K562 (cell line): ENCODE data around the gene CDT1. TPM values are rescaled to one million over a fixed set of nuclear protein-coding genes. Genes with fewer than 3 reads are reported as not detected.

Source experiments
- BRF1 ChIP-seq: IDR thresholded peaks from 3 replicates; pipeline ENCODE4 v1.6.1; 2011; ENCODE audit warnings: borderline replicate concordance, mild to moderate bottlenecking; ENCODE audit not compliant: insufficient read length; ENCODE audit errors: extremely low read depth
- CEBPB ChIP-seq: fragments of 450-650 bp; IDR thresholded peaks from 2 replicates; pipeline ENCODE4 v1.6.1; 2016; ENCODE audit warnings: missing genetic modification characterization, missing compliant biosample characterization
- DPF2 ChIP-seq: fragments of 450-650 bp; IDR thresholded peaks from 2 replicates; pipeline ENCODE4 v1.6.1; 2016
- ETV6 ChIP-seq, 3 experiments: fragments of 150-350 bp in 1 of 3; sonication (generic) in 1 of 3; formaldehyde crosslinking in 1 of 3; IDR thresholded peaks; 2 replicates each; pipeline versions ENCODE4 v1.6.1 to v1.8.0; 2014 to 2022; ENCODE audit warnings: borderline replicate concordance in 2 of 3, low read depth in 2 of 3, antibody characterized with exemption in 1 of 3, low read length in 1 of 3, mild to moderate bottlenecking in 1 of 3, missing genetic modification reagents in 1 of 3
- HCFC1 ChIP-seq: IDR thresholded peaks from 2 replicates; pipeline ENCODE4 v1.6.1; 2012; ENCODE audit warnings: low read depth, low read length, improper control_type of control experiment
- ILF3 ChIP-seq: fragments of 450-650 bp; IDR thresholded peaks from 2 replicates; pipeline ENCODE4 v1.6.1; 2018; ENCODE audit warnings: antibody characterized with exemption, mild to moderate bottlenecking, moderate library complexity, borderline replicate concordance
- KAT2B ChIP-seq: IDR thresholded peaks from one replicate; pipeline ENCODE4 v1.6.1; 2012; ENCODE audit warnings: low read depth, mild to moderate bottlenecking, control low read depth, inconsistent platforms, low read length, moderate library complexity
- KLF16 ChIP-seq: IDR thresholded peaks from 2 replicates; pipeline ENCODE4 v1.6.1; 2016; ENCODE audit warnings: antibody characterized with exemption
- MAFG ChIP-seq: fragments of 450-650 bp; conservative IDR thresholded peaks from 2 replicates; pipeline ENCODE4 v1.6.1; 2016; ENCODE audit warnings: missing genetic modification characterization, missing compliant biosample characterization
- MXI1 ChIP-seq: IDR thresholded peaks from 2 replicates; pipeline ENCODE4 v1.6.1; 2011; ENCODE audit warnings: low read depth, mild to moderate bottlenecking, improper control_type of control experiment, low read length
- NFXL1 ChIP-seq: fragments of 450-650 bp; formaldehyde crosslinking; IDR thresholded peaks from 2 replicates; pipeline ENCODE4 v1.4.0; 2021; ENCODE audit warnings: mild to moderate bottlenecking
- NFYB ChIP-seq: IDR thresholded peaks from 2 replicates; pipeline ENCODE4 v1.6.1; 2011; ENCODE audit warnings: mild to moderate bottlenecking, moderate library complexity; ENCODE audit not compliant: insufficient read length; ENCODE audit errors: extremely low read depth
- NR2F6 ChIP-seq: fragments of 450-650 bp; formaldehyde crosslinking; IDR thresholded peaks from 2 replicates; pipeline ENCODE4 v1.4.0; 2020; ENCODE audit warnings: mild to moderate bottlenecking
- POLR2AphosphoS2 ChIP-seq: IDR thresholded peaks from 2 replicates; pipeline ENCODE4 v1.6.1; 2012; ENCODE audit warnings: low read length, improper control_type of control experiment
- PRPF4 ChIP-seq: fragments of 200-400 bp; formaldehyde crosslinking; IDR thresholded peaks from one replicate; pipeline ENCODE4 v1.6.1; 2017; ENCODE audit warnings: low read length, low read depth, mild to moderate bottlenecking; ENCODE audit not compliant: insufficient read depth, poor library complexity, severe bottlenecking
- RBFOX2 ChIP-seq: fragments of 200-400 bp; formaldehyde crosslinking; IDR thresholded peaks from 2 replicates; pipeline ENCODE4 v1.6.1; 2017; ENCODE audit warnings: low read depth, mild to moderate bottlenecking, low read length, moderate library complexity
- RHOXF2B ChIP-seq: fragments of 250-450 bp; sonication (Bioruptor Pico); conservative IDR thresholded peaks from 2 replicates; pipeline ENCODE4 v1.5.1; 2021
- SLC30A9 ChIP-seq: fragments of 250-450 bp; sonication (Bioruptor Pico); IDR thresholded peaks from 2 replicates; pipeline ENCODE4 v1.8.0; 2022; ENCODE audit warnings: mild to moderate bottlenecking, moderate library complexity
- SREBF2 ChIP-seq: sonication (generic); formaldehyde crosslinking; IDR thresholded peaks from 2 replicates; pipeline ENCODE4 v1.4.0; 2020; ENCODE audit warnings: mild to moderate bottlenecking, missing genetic modification reagents
- SRSF1 ChIP-seq: fragments of 200-400 bp; formaldehyde crosslinking; IDR thresholded peaks from 2 replicates; pipeline ENCODE4 v1.6.1; 2017; ENCODE audit warnings: mild to moderate bottlenecking, low read depth, low read length, moderate library complexity
- ZNF699 ChIP-seq: fragments of 250-450 bp; sonication (Bioruptor Pico); IDR thresholded peaks from 2 replicates; pipeline ENCODE4 v1.8.0; 2021; ENCODE audit warnings: mild to moderate bottlenecking, moderate library complexity; ENCODE audit not compliant: insufficient replicate concordance
- ZNF717 ChIP-seq: fragments of 250-450 bp; sonication (Bioruptor Pico); IDR thresholded peaks from 2 replicates; pipeline ENCODE4 v1.5.0; 2021
- polyA plus RNA-seq, 8 experiments: library from polyadenylated mRNA; depleted of rRNA in 4 of 8; stranded (reverse) in 5 of 8; unstranded in 3 of 8; fragments of >200 nt; fragmentation: Nextera tagmentation in 2 of 8; fragmentation: Illumina TruSeq in 1 of 8; extraction: Ambion mirVana in 2 of 8; extraction: Trizol in 1 of 8; gene quantifications; 2 replicates each; pipeline versions ENCODE4 v1.2.1 to v1.2.3, GENCODE V29; 2011 to 2014; ENCODE audit warnings: inconsistent platforms in 1 of 8, missing spikeins in 1 of 8
- total RNA-seq, 7 experiments: library from RNA; depleted of rRNA in 6 of 7; stranded (reverse); fragments of >200 nt in 6 of 7; fragmentation: Illumina TruSeq in 2 of 7; extraction: Trizol in 2 of 7; gene quantifications; 2 replicates each; pipeline versions ENCODE4 v1.2.1 to v1.2.3, GENCODE V29; 2011 to 2021; ENCODE audit warnings: low replicate concordance in 1 of 7
- TF ChIP-seq, protein P1 (sequence below): fragments of 250-450 bp; sonication (Bioruptor Pico); IDR thresholded peaks from 2 replicates; pipeline ENCODE4 v1.9.0; 2021; ENCODE audit warnings: mild to moderate bottlenecking
- TF ChIP-seq, protein P2 (sequence below), 2 experiments: fragments of 200-800 bp in 1 of 2; sonication (Bioruptor generic) in 1 of 2; sonication (generic) in 1 of 2; formaldehyde crosslinking in 1 of 2; IDR thresholded peaks in 1 of 2; conservative IDR thresholded peaks in 1 of 2; 2 replicates each; pipeline versions ENCODE4 v1.5.0 to v1.6.1; 2016 to 2020; ENCODE audit warnings: missing compliant biosample characterization in 1 of 2, missing genetic modification characterization in 1 of 2, missing genetic modification reagents in 1 of 2
- TF ChIP-seq, protein P3 (sequence below): sonication (generic); formaldehyde crosslinking; IDR thresholded peaks from 2 replicates; pipeline ENCODE4 v1.8.0; 2022; ENCODE audit warnings: missing genetic modification reagents, mild to moderate bottlenecking, borderline replicate concordance

Gene CDT1
- total and polyA plus RNA-seq, 9 of the 15 experiments (the other 6 are each of a cell fraction or from before 2014, with no cell fraction given) = 0.92 to 178 (median 14.2) TPM

DNA sequence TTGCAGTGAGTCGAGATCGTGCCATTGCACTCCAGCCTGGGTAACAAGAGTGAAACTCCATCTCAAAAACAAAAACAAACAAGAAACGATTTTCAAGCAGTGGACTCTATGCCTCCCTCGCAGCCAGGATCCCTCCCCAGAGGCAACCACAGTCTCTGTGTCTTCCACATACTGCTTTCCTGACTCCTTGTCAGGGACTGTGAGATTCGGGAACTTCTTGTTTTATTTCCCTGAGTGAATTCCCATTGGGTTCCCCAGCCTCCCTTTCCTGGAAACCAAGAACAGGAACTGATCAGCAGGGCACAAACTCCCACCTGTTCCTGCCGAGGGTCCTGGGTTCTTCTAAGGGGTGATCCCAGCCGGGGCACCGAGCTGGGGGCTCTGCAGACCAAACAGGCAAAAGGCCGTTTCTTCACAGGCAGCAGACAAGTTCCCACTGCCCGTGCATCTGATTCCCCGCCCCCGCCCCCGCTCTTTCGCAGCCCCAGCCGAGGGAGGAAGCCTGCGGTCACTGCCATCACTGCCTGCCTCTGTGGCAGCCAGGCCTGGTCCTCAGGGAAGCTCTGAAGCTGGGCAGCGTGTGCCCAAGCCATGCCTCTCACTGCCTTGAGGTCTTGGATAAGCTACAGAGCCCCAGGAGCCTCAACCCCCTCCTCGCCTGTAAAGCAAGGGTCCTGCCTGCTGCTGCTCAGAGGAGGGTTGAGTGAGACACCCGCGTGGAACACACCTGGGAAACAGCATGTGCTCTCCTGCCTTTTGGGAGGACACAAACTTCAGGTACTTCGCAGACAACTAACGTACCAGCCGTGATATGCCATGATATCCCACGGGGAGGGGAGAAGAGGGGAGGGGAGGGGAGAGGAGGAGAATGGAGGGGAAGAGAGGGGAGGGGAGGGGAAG, 13.0 kb upstream of the CDT1 start (continued):
- TF ChIP-seq, protein P1, sequence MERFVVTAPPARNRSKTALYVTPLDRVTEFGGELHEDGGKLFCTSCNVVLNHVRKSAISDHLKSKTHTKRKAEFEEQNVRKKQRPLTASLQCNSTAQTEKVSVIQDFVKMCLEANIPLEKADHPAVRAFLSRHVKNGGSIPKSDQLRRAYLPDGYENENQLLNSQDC (CRISPR knock-in tag) = no peak
- TF ChIP-seq SREBF2 (CRISPR knock-in tag) = no peak
- TF ChIP-seq ETV6 (IDR thresholded peaks at IDR 0.05; ENCODE audit: borderline replicate concordance in 1 of 2, low read depth in 2 of 2, low read length in 1 of 2) = no peak
- TF ChIP-seq ETV6 (CRISPR knock-in tag; IDR thresholded peaks at IDR 0.05; ENCODE audit: borderline replicate concordance) = no peak
- TF ChIP-seq, protein P2, sequence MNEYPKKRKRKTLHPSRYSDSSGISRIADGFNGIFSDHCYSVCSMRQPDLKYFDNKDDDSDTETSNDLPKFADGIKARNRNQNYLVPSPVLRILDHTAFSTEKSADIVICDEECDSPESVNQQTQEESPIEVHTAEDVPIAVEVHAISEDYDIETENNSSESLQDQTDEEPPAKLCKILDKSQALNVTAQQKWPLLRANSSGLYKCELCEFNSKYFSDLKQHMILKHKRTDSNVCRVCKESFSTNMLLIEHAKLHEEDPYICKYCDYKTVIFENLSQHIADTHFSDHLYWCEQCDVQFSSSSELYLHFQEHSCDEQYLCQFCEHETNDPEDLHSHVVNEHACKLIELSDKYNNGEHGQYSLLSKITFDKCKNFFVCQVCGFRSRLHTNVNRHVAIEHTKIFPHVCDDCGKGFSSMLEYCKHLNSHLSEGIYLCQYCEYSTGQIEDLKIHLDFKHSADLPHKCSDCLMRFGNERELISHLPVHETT (CRISPR knock-in tag; conservative IDR thresholded peaks at IDR 0.05 in 1 of 2, IDR thresholded peaks at IDR 0.05 in 1 of 2) = no peak
- TF ChIP-seq DPF2 = peak; percentile 38
- peak; percentile 57 for TF ChIP-seq RBFOX2
- TF ChIP-seq, protein P3, sequence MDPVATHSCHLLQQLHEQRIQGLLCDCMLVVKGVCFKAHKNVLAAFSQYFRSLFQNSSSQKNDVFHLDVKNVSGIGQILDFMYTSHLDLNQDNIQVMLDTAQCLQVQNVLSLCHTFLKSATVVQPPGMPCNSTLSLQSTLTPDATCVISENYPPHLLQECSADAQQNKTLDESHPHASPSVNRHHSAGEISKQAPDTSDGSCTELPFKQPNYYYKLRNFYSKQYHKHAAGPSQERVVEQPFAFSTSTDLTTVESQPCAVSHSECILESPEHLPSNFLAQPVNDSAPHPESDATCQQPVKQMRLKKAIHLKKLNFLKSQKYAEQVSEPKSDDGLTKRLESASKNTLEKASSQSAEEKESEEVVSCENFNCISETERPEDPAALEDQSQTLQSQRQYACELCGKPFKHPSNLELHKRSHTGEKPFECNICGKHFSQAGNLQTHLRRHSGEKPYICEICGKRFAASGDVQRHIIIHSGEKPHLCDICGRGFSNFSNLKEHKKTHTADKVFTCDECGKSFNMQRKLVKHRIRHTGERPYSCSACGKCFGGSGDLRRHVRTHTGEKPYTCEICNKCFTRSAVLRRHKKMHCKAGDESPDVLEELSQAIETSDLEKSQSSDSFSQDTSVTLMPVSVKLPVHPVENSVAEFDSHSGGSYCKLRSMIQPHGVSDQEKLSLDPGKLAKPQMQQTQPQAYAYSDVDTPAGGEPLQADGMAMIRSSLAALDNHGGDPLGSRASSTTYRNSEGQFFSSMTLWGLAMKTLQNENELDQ (CRISPR knock-in tag) = no peak
- TF ChIP-seq SLC30A9 = no peak
- no peak for TF ChIP-seq CEBPB (tag)
- no peak for TF ChIP-seq RHOXF2B (CRISPR knock-in tag)
- no peak for TF ChIP-seq MAFG (tag)
- no peak for TF ChIP-seq ZNF699 (CRISPR knock-in tag)
- no peak for TF ChIP-seq POLR2AphosphoS2
- TF ChIP-seq NR2F6 = no peak
- no peak for TF ChIP-seq SRSF1
- TF ChIP-seq KAT2B = no peak
- no peak for TF ChIP-seq MXI1
- TF ChIP-seq NFYB = no peak
- no peak for TF ChIP-seq BRF1
- TF ChIP-seq KLF16 = peak; percentile 23; the same call in 1 of the 2 replicates
- TF ChIP-seq HCFC1 = no peak
- no peak for TF ChIP-seq PRPF4
- no peak for TF ChIP-seq ZNF717 (CRISPR knock-in tag)
- no peak for TF ChIP-seq ILF3
- TF ChIP-seq NFXL1 (CRISPR knock-in tag) = no peak
